ENCODE measurements around the gene BLVRB.
"Not testable (repeated sequence)": the region's sequence is repeated elsewhere in the genome, so short reads cannot be mapped to it uniquely, and the experiment has no call there.

Gene BLVRB

GRCh38 chr19:40465557-40466218, at the start of gene BLVRB:
BLVRB (minus strand) TSS chr19:40465745; CDS start chr19:40465688, 57 bp downstream.
- peak; percentile 91 for DNase-seq

- DNase-seq: no peak
Observed at GRCh38 chr19:40513741-40514315, 48.3 kb upstream of the BLVRB start.

GRCh38 chr19:40513345-40513678, 47.8 kb upstream of the BLVRB start:
- no peak for DNase-seq

GRCh38 chr19:40512473-40513344, 47.2 kb upstream of the BLVRB start:
- DNase-seq: peak; percentile 49

GRCh38 chr19:40512110-40512472, 46.5 kb upstream of the BLVRB start:
- DNase-seq: no peak

GRCh38 chr19:40511487-40511886, 45.9 kb upstream of the BLVRB start:
- no peak for DNase-seq

- DNase-seq: no peak
Observed at GRCh38 chr19:40510526-40511115, 45.1 kb upstream of the BLVRB start.

GRCh38 chr19:40508739-40509260, 43.3 kb upstream of the BLVRB start:
- no peak for DNase-seq

- DNase-seq: no peak
Observed at GRCh38 chr19:40507892-40508291, 42.3 kb upstream of the BLVRB start.

GRCh38 chr19:40506099-40506498, 40.6 kb upstream of the BLVRB start:
- DNase-seq: no peak

- no peak for DNase-seq
Observed at GRCh38 chr19:40503320-40503695, 37.8 kb upstream of the BLVRB start.

GRCh38 chr19:40502647-40503319, 37.2 kb upstream of the BLVRB start:
- DNase-seq: no peak

GRCh38 chr19:40502081-40502480, 36.5 kb upstream of the BLVRB start:
- DNase-seq: no peak

- no peak for DNase-seq
Observed at GRCh38 chr19:40501599-40501998, 36.1 kb upstream of the BLVRB start.

GRCh38 chr19:40500678-40501530, 35.4 kb upstream of the BLVRB start:
- not testable (repeated sequence) for DNase-seq

GRCh38 chr19:40499320-40499719, 33.8 kb upstream of the BLVRB start:
- no peak for DNase-seq

GRCh38 chr19:40497214-40497613, 31.7 kb upstream of the BLVRB start:
- no peak for DNase-seq

GRCh38 chr19:40494191-40494838, 28.8 kb upstream of the BLVRB start:
- DNase-seq: no peak

- DNase-seq: no peak
Observed at GRCh38 chr19:40493778-40494177, 28.2 kb upstream of the BLVRB start.

GRCh38 chr19:40492274-40492673, 26.7 kb upstream of the BLVRB start:
- no peak for DNase-seq

- no peak for DNase-seq
Observed at GRCh38 chr19:40489882-40490230, 24.3 kb upstream of the BLVRB start.

- no peak for DNase-seq
Observed at GRCh38 chr19:40486017-40486416, 20.5 kb upstream of the BLVRB start.
